ENCODE measurements around the gene HOXA9.

The HOXA9 gene

GRCh38 chr7:27182861-27183681, 17.7 kb upstream of the HOXA9 start:
- no peak for DNase-seq (ENCODE audit: low read depth)
- no peak for TF ChIP-seq CTCF (conservative IDR thresholded peaks at IDR 0.05; ENCODE audit: low read length)
- peak overlapping the region; percentile 79 for H3K4me3 ChIP-seq (ENCODE audit: low read length)

- DNase-seq (ENCODE audit: low read depth) = no peak
- peak overlapping the region; percentile 79 for H3K4me3 ChIP-seq (ENCODE audit: low read length)
Observed at GRCh38 chr7:27182285-27182841, 17.0 kb upstream of the HOXA9 start.

DNA sequence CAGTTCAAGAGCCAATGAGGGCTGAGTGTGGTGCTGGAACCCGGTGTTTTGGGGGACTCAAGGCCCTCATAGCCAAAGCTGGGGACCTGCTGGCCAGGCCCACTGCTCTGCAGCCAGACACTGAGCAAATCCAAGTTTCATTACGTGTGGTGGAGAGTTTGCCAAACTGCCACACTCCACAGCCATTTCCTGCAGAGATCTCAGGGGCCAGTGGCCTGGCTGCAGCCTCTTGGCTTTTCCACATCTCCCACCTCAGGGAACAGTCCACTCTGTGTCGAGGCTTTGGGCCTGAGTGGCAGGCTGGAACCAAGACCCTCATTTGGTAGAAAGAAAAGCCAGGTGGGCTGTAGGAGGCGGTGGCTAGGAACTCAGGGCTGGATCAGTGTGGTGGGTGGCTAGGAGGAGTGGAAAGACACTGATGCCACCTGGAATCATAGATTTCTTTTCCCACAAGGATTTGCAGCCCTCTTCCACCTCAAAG, 16.5 kb upstream of the HOXA9 start:
- peak overlapping the region; percentile 79 for H3K4me3 ChIP-seq (ENCODE audit: low read length)
- TF ChIP-seq CTCF (conservative IDR thresholded peaks at IDR 0.05; ENCODE audit: low read length) = no peak
- no peak for DNase-seq (ENCODE audit: low read depth)

More at GRCh38 chr7:27182285-27182841, 17.0 kb upstream of the HOXA9 start:
- TF ChIP-seq CTCF (conservative IDR thresholded peaks at IDR 0.05; ENCODE audit: low read length) = no peak

GRCh38 chr7:27180431-27181420, 15.4 kb upstream of the HOXA9 start:
- H3K4me3 ChIP-seq (ENCODE audit: low read length) = peak overlapping the region; percentile 87
- no peak for TF ChIP-seq CTCF (conservative IDR thresholded peaks at IDR 0.05; ENCODE audit: low read length)
- DNase-seq (ENCODE audit: low read depth) = no peak

- peak; percentile 82 for DNase-seq (ENCODE audit: low read depth)
- H3K4me3 ChIP-seq (ENCODE audit: low read length) = peak overlapping the region; percentile 87
- TF ChIP-seq CTCF (conservative IDR thresholded peaks at IDR 0.05; ENCODE audit: low read length) = peak; percentile 73
Observed at GRCh38 chr7:27179503-27180430, 14.4 kb upstream of the HOXA9 start.

- H3K4me3 ChIP-seq (ENCODE audit: low read length) = peak overlapping the region; percentile 87
- no peak for DNase-seq (ENCODE audit: low read depth)
- TF ChIP-seq CTCF (conservative IDR thresholded peaks at IDR 0.05; ENCODE audit: low read length) = no peak
Observed at GRCh38 chr7:27179030-27179429, 13.7 kb upstream of the HOXA9 start.
